Measurements from ENCODE around the gene PTCH1. TPM values are rescaled to one million over a fixed set of nuclear protein-coding genes. Genes with fewer than 3 reads are reported as not detected.

The PTCH1 gene
- total RNA-seq, 1 experiment from 2014 or later: 6.6 TPM

DNA sequence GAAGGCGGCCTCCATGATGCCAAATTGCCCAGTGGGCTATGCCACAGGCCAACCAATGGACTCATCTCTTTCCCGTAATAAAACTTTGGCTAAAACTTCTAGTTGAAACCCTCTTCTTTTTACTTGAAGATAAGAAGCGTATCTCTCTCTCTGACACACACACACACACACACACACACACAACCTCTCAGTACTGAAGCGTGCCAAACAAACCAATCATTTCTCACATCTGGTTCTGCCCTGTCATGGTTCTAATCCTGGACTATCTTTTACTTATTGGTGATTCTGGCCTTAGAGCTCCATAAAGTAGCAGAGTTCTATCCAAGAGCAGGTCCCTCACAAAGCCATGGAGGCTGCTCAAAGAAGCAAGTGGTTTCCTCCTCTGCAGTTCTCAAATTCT, 64.6 kb downstream of the PTCH1 start:
- CTCF ChIA-PET: interaction anchor here (0.6 kb wide), 1 partner anchor 322 kb away, joined by 3 read pairs; no protein-coding TSS in a partner anchor
- DNase-seq (ENCODE audit: low read depth, low spot score) (no peak), ATAC-seq (no peak)
- no peak overlapping the region for H3K27ac ChIP-seq (ENCODE audit: low read length)
- intact Hi-C loops (cut with micrococcal nuclease; ENCODE audit: unreplicated experiment): no loop called here
- TF ChIP-seq, protein P1, sequence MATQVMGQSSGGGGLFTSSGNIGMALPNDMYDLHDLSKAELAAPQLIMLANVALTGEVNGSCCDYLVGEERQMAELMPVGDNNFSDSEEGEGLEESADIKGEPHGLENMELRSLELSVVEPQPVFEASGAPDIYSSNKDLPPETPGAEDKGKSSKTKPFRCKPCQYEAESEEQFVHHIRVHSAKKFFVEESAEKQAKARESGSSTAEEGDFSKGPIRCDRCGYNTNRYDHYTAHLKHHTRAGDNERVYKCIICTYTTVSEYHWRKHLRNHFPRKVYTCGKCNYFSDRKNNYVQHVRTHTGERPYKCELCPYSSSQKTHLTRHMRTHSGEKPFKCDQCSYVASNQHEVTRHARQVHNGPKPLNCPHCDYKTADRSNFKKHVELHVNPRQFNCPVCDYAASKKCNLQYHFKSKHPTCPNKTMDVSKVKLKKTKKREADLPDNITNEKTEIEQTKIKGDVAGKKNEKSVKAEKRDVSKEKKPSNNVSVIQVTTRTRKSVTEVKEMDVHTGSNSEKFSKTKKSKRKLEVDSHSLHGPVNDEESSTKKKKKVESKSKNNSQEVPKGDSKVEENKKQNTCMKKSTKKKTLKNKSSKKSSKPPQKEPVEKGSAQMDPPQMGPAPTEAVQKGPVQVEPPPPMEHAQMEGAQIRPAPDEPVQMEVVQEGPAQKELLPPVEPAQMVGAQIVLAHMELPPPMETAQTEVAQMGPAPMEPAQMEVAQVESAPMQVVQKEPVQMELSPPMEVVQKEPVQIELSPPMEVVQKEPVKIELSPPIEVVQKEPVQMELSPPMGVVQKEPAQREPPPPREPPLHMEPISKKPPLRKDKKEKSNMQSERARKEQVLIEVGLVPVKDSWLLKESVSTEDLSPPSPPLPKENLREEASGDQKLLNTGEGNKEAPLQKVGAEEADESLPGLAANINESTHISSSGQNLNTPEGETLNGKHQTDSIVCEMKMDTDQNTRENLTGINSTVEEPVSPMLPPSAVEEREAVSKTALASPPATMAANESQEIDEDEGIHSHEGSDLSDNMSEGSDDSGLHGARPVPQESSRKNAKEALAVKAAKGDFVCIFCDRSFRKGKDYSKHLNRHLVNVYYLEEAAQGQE (IDR thresholded peaks at IDR 0.05; ENCODE audit: insufficient read depth in 1 of 2, low read depth in 2 of 2, low read length in 1 of 2): no peak
- TF ChIP-seq SIN3A (IDR thresholded peaks at IDR 0.05; ENCODE audit: borderline replicate concordance, insufficient read depth, low read depth, low read length) (no peak), POLR2AphosphoS5 (IDR thresholded peaks at IDR 0.05; ENCODE audit: low read depth, low read length) (no peak), TCF7L2 (IDR thresholded peaks at IDR 0.05; ENCODE audit: low read depth, low read length) (no peak)
- TF ChIP-seq, protein P2, sequence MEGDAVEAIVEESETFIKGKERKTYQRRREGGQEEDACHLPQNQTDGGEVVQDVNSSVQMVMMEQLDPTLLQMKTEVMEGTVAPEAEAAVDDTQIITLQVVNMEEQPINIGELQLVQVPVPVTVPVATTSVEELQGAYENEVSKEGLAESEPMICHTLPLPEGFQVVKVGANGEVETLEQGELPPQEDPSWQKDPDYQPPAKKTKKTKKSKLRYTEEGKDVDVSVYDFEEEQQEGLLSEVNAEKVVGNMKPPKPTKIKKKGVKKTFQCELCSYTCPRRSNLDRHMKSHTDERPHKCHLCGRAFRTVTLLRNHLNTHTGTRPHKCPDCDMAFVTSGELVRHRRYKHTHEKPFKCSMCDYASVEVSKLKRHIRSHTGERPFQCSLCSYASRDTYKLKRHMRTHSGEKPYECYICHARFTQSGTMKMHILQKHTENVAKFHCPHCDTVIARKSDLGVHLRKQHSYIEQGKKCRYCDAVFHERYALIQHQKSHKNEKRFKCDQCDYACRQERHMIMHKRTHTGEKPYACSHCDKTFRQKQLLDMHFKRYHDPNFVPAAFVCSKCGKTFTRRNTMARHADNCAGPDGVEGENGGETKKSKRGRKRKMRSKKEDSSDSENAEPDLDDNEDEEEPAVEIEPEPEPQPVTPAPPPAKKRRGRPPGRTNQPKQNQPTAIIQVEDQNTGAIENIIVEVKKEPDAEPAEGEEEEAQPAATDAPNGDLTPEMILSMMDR (IDR thresholded peaks at IDR 0.05): no peak
- no peaks in the 10 kb centered on the region for H3K36me3 ChIP-seq (ENCODE audit: control insufficient read depth, insufficient read depth, low read length)
- no peak overlapping the region for H3K4me3 ChIP-seq (ENCODE audit: low read depth in 2 of 2, low read length in 2 of 2)
- H3K9me3 ChIP-seq (ENCODE audit: control insufficient read depth, insufficient read depth, low read depth, low read length): no peaks in the 10 kb centered on the region
- POLR2A ChIA-PET: no interaction called here
- BruUV-seq (replicated peaks): no TSS peak
- no peaks in the 10 kb centered on the region for H3K4me1 ChIP-seq (ENCODE audit: control insufficient read depth, insufficient read depth, low read length)
- H3K27me3 ChIP-seq (ENCODE audit: control insufficient read depth, insufficient read depth, low read length): no peaks in the 10 kb centered on the region
- in situ Hi-C loops (cut with HindIII; ENCODE audit: low pct_unique_long_range_greater_than_20kb, low sequenced_read_pairs): no loop called here

DNA sequence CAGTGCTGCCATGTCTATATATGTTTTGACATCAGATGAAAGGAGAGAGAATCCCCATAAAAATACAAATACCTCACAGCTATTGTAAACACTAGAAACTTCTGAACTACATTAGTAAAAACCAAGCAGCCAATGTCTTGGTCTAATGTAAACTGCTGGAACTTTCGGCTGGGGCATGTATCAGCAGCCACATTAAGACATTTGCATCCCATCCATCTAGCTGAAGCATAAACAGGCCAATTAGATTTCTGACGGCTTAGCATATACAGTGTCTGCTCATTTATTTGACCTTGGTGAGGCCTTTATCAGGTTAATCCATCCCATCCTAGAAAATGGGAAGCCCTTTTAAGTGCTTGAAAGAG, 65.7 kb downstream of the PTCH1 start:
- DNase-seq (ENCODE audit: low read depth, low spot score) (no peak), ATAC-seq (no peak)
- H3K27ac ChIP-seq (ENCODE audit: low read length): no peak overlapping the region
- no peak overlapping the region for H3K4me3 ChIP-seq (ENCODE audit: low read depth in 2 of 2, low read length in 2 of 2)
- in situ Hi-C loops (cut with HindIII; ENCODE audit: low pct_unique_long_range_greater_than_20kb, low sequenced_read_pairs): no loop called here
- H3K36me3 ChIP-seq (ENCODE audit: control insufficient read depth, insufficient read depth, low read length): no peaks in the 10 kb centered on the region
- H3K27me3 ChIP-seq (ENCODE audit: control insufficient read depth, insufficient read depth, low read length): no peaks in the 10 kb centered on the region
- no peaks in the 10 kb centered on the region for H3K9me3 ChIP-seq (ENCODE audit: control insufficient read depth, insufficient read depth, low read depth, low read length)
- intact Hi-C loops (cut with micrococcal nuclease; ENCODE audit: unreplicated experiment): no loop called here
- TF ChIP-seq, protein P1 (IDR thresholded peaks at IDR 0.05; ENCODE audit: insufficient read depth in 1 of 2, low read depth in 2 of 2, low read length in 1 of 2): no peak
- TF ChIP-seq POLR2AphosphoS5 (IDR thresholded peaks at IDR 0.05; ENCODE audit: low read depth, low read length) (no peak), SIN3A (IDR thresholded peaks at IDR 0.05; ENCODE audit: borderline replicate concordance, insufficient read depth, low read depth, low read length) (no peak), TCF7L2 (IDR thresholded peaks at IDR 0.05; ENCODE audit: low read depth, low read length) (no peak)
- TF ChIP-seq, protein P2 (IDR thresholded peaks at IDR 0.05): no peak
- ChIA-PET POLR2A (no interaction called here), CTCF (no interaction called here)
- no peaks in the 10 kb centered on the region for H3K4me1 ChIP-seq (ENCODE audit: control insufficient read depth, insufficient read depth, low read length)
- BruUV-seq (replicated peaks): no TSS peak

All from Panc1 (cell line).